OCI-LY3 (cell line): ENCODE data around the gene CST7.
"Not testable (repeated sequence)": the region's sequence is repeated elsewhere in the genome, so short reads cannot be mapped to it uniquely, and the experiment has no call there.

ENCODE experiments used
- H2AFZ ChIP-seq: fragments of 200-600, 300-600 bp; shearing (Covaris generic); 2 replicates; pipeline ENCODE4 v1.6.0; 2014; ENCODE audit warnings: antibody characterized with exemption, low read depth, low read length
- H3K27ac ChIP-seq: fragments of 200-600, 300-600 bp; sonication (generic); 2 replicates; pipeline ENCODE4 v1.5.1; 2014; ENCODE audit warnings: mild to moderate bottlenecking, low read length, moderate library complexity, mixed read lengths
- H3K27me3 ChIP-seq: fragments of 200-600, 300-600 bp; sonication (generic); 2 replicates; pipeline ENCODE4 v1.6.1; 2014; ENCODE audit warnings: low read depth, low read length, mixed read lengths
- H3K36me3 ChIP-seq: fragments of 200-600, 300-600 bp; sonication (generic); replicated peaks from 2 replicates; pipeline ENCODE3; 2014; ENCODE audit warnings: low read depth, low read length, mixed read lengths
- H3K4me1 ChIP-seq: fragments of 300-600, 200-600 bp; sonication (generic); 2 replicates; pipeline ENCODE4 v1.6.1; 2014; ENCODE audit warnings: low read length, mixed read lengths
- H3K4me2 ChIP-seq: fragments of 200-600, 300-600 bp; sonication (generic); 2 replicates; pipeline ENCODE4 v1.6.1; 2014; ENCODE audit warnings: low read length, mixed read lengths
- H3K4me3 ChIP-seq: fragments of 300-600, 200-600 bp; sonication (generic); 2 replicates; pipeline ENCODE4 v1.5.1; 2014; ENCODE audit warnings: antibody characterized with exemption, mild to moderate bottlenecking, low read length, moderate library complexity
- H3K79me2 ChIP-seq: fragments of 300-600, 200-600 bp; shearing (Covaris generic); 2 replicates; pipeline ENCODE4 v1.6.1; 2014; ENCODE audit warnings: mild to moderate bottlenecking, low read length, mixed read lengths
- H3K9ac ChIP-seq: fragments of 300-600, 200-600 bp; shearing (Covaris generic); 2 replicates; pipeline ENCODE4 v1.6.0; 2014; ENCODE audit warnings: mild to moderate bottlenecking, low read length, moderate library complexity
- H3K9me3 ChIP-seq: fragments of 200-600, 300-600 bp; shearing (Covaris generic); 2 replicates; pipeline ENCODE4 v1.6.1; 2014; ENCODE audit warnings: low read length, mixed read lengths; ENCODE audit not compliant: insufficient read depth
- H4K20me1 ChIP-seq: fragments of 200-600, 300-600 bp; sonication (generic); 2 replicates; pipeline ENCODE4 v1.6.1; 2016; ENCODE audit warnings: low read length, mixed read lengths; ENCODE audit not compliant: insufficient read depth
- TF ChIP-seq, protein P1 (sequence below): fragments of 200-600, 300-600 bp; sonication (generic); IDR thresholded peaks from 2 replicates; pipeline ENCODE4 v1.5.1; 2014; ENCODE audit warnings: antibody characterized with exemption, low read length, low read depth

CST7 gene

DNA sequence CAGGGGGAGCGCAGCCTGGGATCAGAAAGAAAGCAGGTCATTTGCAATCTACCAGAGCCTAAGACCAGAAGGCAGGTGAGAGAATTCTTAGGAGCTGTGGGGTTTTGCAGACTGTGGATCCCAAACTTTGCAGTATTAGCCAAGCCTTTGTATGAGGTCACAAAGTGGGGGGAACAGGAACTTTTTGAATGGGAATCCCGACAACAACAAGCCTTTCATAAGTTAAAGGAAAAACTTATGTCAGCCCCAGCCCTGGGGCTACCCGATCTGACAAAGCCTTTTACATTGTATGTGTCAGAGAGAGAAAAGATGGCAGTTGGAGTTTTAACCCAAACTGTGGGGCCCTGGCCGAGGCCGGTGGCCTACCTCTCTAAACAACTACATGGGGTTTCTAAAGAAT lies 19.8 kb upstream of the CST7 start:
- H3K9me3 ChIP-seq, H2AFZ ChIP-seq, H3K79me2 ChIP-seq, H3K4me3 ChIP-seq, H3K4me2 ChIP-seq, H3K36me3 ChIP-seq, H4K20me1 ChIP-seq, H3K9ac ChIP-seq, H3K27ac ChIP-seq, H3K27me3 ChIP-seq: not testable (repeated sequence)
- H3K4me1 ChIP-seq, result peaks cover 21% of the 10 kb centered on the region

GRCh38 chr20:24929867-24930723 lies 19.0 kb upstream of the CST7 start:
- Histone ChIP-seq H3K4me3 (peak overlapping the region; percentile 66), H3K4me1 (peaks cover 21% of the 10 kb centered on the region), H3K27ac (peak overlapping the region; percentile 4; the same call in 1 of the 2 replicates), H3K4me2 (peak overlapping the region; percentile 77), H3K9ac (peak overlapping the region; percentile 45), H2AFZ (peak overlapping the region; percentile 79)
- TF ChIP-seq, protein P1, sequence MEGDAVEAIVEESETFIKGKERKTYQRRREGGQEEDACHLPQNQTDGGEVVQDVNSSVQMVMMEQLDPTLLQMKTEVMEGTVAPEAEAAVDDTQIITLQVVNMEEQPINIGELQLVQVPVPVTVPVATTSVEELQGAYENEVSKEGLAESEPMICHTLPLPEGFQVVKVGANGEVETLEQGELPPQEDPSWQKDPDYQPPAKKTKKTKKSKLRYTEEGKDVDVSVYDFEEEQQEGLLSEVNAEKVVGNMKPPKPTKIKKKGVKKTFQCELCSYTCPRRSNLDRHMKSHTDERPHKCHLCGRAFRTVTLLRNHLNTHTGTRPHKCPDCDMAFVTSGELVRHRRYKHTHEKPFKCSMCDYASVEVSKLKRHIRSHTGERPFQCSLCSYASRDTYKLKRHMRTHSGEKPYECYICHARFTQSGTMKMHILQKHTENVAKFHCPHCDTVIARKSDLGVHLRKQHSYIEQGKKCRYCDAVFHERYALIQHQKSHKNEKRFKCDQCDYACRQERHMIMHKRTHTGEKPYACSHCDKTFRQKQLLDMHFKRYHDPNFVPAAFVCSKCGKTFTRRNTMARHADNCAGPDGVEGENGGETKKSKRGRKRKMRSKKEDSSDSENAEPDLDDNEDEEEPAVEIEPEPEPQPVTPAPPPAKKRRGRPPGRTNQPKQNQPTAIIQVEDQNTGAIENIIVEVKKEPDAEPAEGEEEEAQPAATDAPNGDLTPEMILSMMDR, result peak; percentile 64
- H3K79me2 ChIP-seq, H3K36me3 ChIP-seq, H4K20me1 ChIP-seq, H3K9me3 ChIP-seq, H3K27me3 ChIP-seq: not testable (repeated sequence)

DNA sequence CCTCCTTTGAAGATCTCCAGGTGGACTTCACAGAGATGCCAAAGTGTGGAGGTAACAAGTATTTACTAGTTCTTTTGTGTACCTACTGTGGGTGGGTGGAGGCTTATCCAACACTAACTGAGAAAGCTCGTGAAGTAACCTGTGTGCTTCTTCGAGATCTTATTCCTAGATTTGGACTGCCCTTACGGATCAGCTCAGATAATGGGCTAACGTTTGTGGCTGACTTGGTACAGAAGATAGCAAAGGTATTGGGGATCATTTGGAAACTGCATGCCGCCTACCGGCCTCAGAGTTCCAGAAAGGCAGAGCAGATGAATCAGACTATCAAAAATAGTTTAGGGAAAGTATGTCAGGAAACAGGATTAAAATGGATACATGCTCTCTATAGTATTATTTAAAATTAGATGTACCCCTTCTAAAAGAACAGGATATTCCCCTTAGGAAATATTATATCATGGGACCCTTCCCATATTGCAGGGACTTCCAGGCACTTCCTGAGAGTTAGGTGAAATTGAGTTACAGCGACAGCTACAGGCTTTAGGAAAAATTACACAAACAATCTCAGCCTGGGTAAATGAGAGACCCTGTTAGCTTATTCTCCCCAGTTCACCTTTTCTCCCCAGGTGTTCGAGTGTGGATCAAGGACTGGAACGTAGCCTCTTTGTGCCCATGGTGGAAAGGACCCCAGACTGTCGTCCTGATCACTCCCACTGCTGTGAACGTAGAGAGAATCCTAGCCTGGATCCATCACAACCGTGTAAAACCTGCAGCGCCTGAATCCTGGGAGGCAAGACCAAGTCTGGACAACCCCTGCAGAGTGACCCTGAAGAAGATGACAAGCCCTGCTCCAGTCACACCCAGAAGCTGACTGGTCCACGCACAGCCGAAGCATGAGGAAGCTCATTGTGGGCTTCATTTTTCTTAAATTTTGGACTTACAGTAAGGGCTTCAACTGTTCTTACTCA lies 18.1 kb upstream of the CST7 start:
- peaks cover 21% of the 10 kb centered on the region for H3K4me1 ChIP-seq
- not testable (repeated sequence) for H3K9me3 ChIP-seq, H3K79me2 ChIP-seq, H3K36me3 ChIP-seq, H4K20me1 ChIP-seq, H3K27me3 ChIP-seq
- peak overlapping the region; percentile 4; the same call in 1 of the 2 replicates for H3K27ac ChIP-seq
- H3K4me2 ChIP-seq, result peak overlapping the region; percentile 77
- peak overlapping the region; percentile 79 for H2AFZ ChIP-seq
- peak overlapping the region; percentile 66 for H3K4me3 ChIP-seq
- peak overlapping the region; percentile 45 for H3K9ac ChIP-seq
- TF ChIP-seq, protein P1, result peak; percentile 62

- not testable (repeated sequence) for H2AFZ ChIP-seq, H3K79me2 ChIP-seq, H3K4me3 ChIP-seq, H3K4me2 ChIP-seq, H3K36me3 ChIP-seq, H3K9me3 ChIP-seq, H4K20me1 ChIP-seq, H3K9ac ChIP-seq, H3K27me3 ChIP-seq, H3K27ac ChIP-seq
- peaks cover 21% of the 10 kb centered on the region for H3K4me1 ChIP-seq
Observed at GRCh38 chr20:24931893-24932292, 17.2 kb upstream of the CST7 start.
